ENCODE results near the gene HIVEP1. TPM values are rescaled to one million over a fixed set of nuclear protein-coding genes. Genes with fewer than 3 reads are reported as not detected.

HIVEP1 gene
- total and polyA plus RNA-seq, 5 donors from 2014 or later = 3.9 to 96.4 (median 7.2) TPM

- H3K4me1 Mint-ChIP-seq = peaks cover 29 to 64% (median 37%) of the 10 kb centered on the region in 4 donors
- Histone ChIP-seq H3K4me1 (ENCODE audit: control insufficient read depth, insufficient read depth, low read length, poor library complexity, severe bottlenecking) (peaks cover 31% of the 10 kb centered on the region), H3K27ac (ENCODE audit: insufficient read depth, low read length, poor library complexity, severe bottlenecking) (peak overlapping the region; percentile 99), H3K27me3 (ENCODE audit: control insufficient read depth, insufficient read depth, low read length) (no peaks in the 10 kb centered on the region), H3K36me3 (ENCODE audit: control insufficient read depth, insufficient read depth, low read length) (peaks cover 21% of the 10 kb centered on the region), H3K9me3 (ENCODE audit: control insufficient read depth in 2 of 2, low read length in 2 of 2) (no peaks in the 10 kb centered on the region), H3K4me3 (ENCODE audit: low read depth, low read length) (peak overlapping the region; percentile 89)
- peaks cover 0 to 10% (median 2%) of the 10 kb centered on the region in 7 donors for H3K9me3 Mint-ChIP-seq
- peaks cover 24% of the 10 kb centered on the region for H3K36me3 Mint-ChIP-seq
- DNase-seq (peak; percentile 68 to 79 (median 69)), ATAC-seq (ENCODE audit: low read depth in 2 of 2) (no peak)
- H3K27me3 Mint-ChIP-seq = peaks cover 23% of the 10 kb centered on the region
- peak overlapping the region; percentile 96 to 99 (median 98) for H3K27ac Mint-ChIP-seq
- peak overlapping the region; percentile 93 to 100 (median 97) for H3K4me3 Mint-ChIP-seq
Observed at GRCh38 chr6:12012558-12013306, 620 bp downstream of the HIVEP1 start.

- Histone ChIP-seq H3K4me1 (ENCODE audit: control insufficient read depth, insufficient read depth, low read length, poor library complexity, severe bottlenecking) (peaks cover 26% of the 10 kb centered on the region), H3K27me3 (ENCODE audit: control insufficient read depth, insufficient read depth, low read length) (no peaks in the 10 kb centered on the region), H3K36me3 (ENCODE audit: control insufficient read depth, insufficient read depth, low read length) (peaks cover 22% of the 10 kb centered on the region), H3K9me3 (ENCODE audit: control insufficient read depth in 2 of 2, low read length in 2 of 2) (no peaks in the 10 kb centered on the region), H3K27ac (ENCODE audit: insufficient read depth, low read length, poor library complexity, severe bottlenecking) (peak overlapping the region; percentile 99), H3K4me3 (ENCODE audit: low read depth, low read length) (peak overlapping the region; percentile 89)
- peaks cover 28 to 59% (median 35%) of the 10 kb centered on the region in 4 donors for H3K4me1 Mint-ChIP-seq
- H3K4me3 Mint-ChIP-seq = peak overlapping the region; percentile 93 to 100 (median 97)
- H3K36me3 Mint-ChIP-seq = peaks cover 25% of the 10 kb centered on the region
- ATAC-seq (ENCODE audit: low read depth in 2 of 2) = no peak
- H3K27ac Mint-ChIP-seq = peak overlapping the region; percentile 96 to 99 (median 98)
- DNase-seq = no peak
- H3K9me3 Mint-ChIP-seq = peaks cover 0 to 10% (median 2%) of the 10 kb centered on the region in 7 donors
- peaks cover 21% of the 10 kb centered on the region for H3K27me3 Mint-ChIP-seq
Observed at GRCh38 chr6:12013307-12013719, 1.2 kb downstream of the HIVEP1 start.

GRCh38 chr6:12014027-12014872, 2.1 kb downstream of the HIVEP1 start:
- ATAC-seq (ENCODE audit: low read depth in 2 of 2) = no peak
- Histone ChIP-seq H3K27ac (ENCODE audit: insufficient read depth, low read length, poor library complexity, severe bottlenecking) (peak overlapping the region; percentile 99), H3K27me3 (ENCODE audit: control insufficient read depth, insufficient read depth, low read length) (no peaks in the 10 kb centered on the region), H3K4me1 (ENCODE audit: control insufficient read depth, insufficient read depth, low read length, poor library complexity, severe bottlenecking) (peaks cover 24% of the 10 kb centered on the region), H3K4me3 (ENCODE audit: low read depth, low read length) (peak overlapping the region; percentile 89), H3K36me3 (ENCODE audit: control insufficient read depth, insufficient read depth, low read length) (peaks cover 24% of the 10 kb centered on the region), H3K9me3 (ENCODE audit: control insufficient read depth in 2 of 2, low read length in 2 of 2) (no peaks in the 10 kb centered on the region)
- Mint-ChIP-seq H3K27ac (peak overlapping the region; percentile 26 to 98 (median 43)), H3K27me3 (peaks cover 15% of the 10 kb centered on the region), H3K4me3 (peak overlapping the region; percentile 93 to 100 (median 97)), H3K36me3 (peaks cover 31% of the 10 kb centered on the region), H3K4me1 (peaks cover 36 to 63% (median 39%) of the 10 kb centered on the region in 4 donors), H3K9me3 (peaks cover 0 to 9% (median 0%) of the 10 kb centered on the region in 7 donors)
- DNase-seq = no peak

GRCh38 chr6:12014873-12015149, 2.7 kb downstream of the HIVEP1 start:
- Histone ChIP-seq H3K4me1 (ENCODE audit: control insufficient read depth, insufficient read depth, low read length, poor library complexity, severe bottlenecking) (peaks cover 27% of the 10 kb centered on the region), H3K27ac (ENCODE audit: insufficient read depth, low read length, poor library complexity, severe bottlenecking) (peak overlapping the region; percentile 15), H3K27me3 (ENCODE audit: control insufficient read depth, insufficient read depth, low read length) (no peaks in the 10 kb centered on the region), H3K36me3 (ENCODE audit: control insufficient read depth, insufficient read depth, low read length) (peaks cover 24% of the 10 kb centered on the region), H3K4me3 (ENCODE audit: low read depth, low read length) (no peak overlapping the region), H3K9me3 (ENCODE audit: control insufficient read depth in 2 of 2, low read length in 2 of 2) (no peaks in the 10 kb centered on the region)
- DNase-seq (no peak), ATAC-seq (ENCODE audit: low read depth in 2 of 2) (no peak)
- Mint-ChIP-seq H3K27me3 (peaks cover 15% of the 10 kb centered on the region), H3K4me3 (peak overlapping the region in 2 of 4 donors; percentile 4 to 93), H3K36me3 (peaks cover 31% of the 10 kb centered on the region), H3K27ac (peak overlapping the region in 2 of 3 donors; percentile 26 to 43), H3K9me3 (peaks cover 0 to 9% (median 0%) of the 10 kb centered on the region in 7 donors), H3K4me1 (peaks cover 39 to 67% (median 42%) of the 10 kb centered on the region in 4 donors)

- H3K36me3 Mint-ChIP-seq = peaks cover 44% of the 10 kb centered on the region
- peaks cover 22% of the 10 kb centered on the region for H3K4me1 ChIP-seq (ENCODE audit: control insufficient read depth, insufficient read depth, low read length, poor library complexity, severe bottlenecking)
- H3K4me3 Mint-ChIP-seq = peak overlapping the region in 2 of 4 donors; percentile 48 to 93
- H3K27me3 ChIP-seq (ENCODE audit: control insufficient read depth, insufficient read depth, low read length) = no peaks in the 10 kb centered on the region
- peaks cover 8% of the 10 kb centered on the region for H3K27me3 Mint-ChIP-seq
- peaks cover 0 to 7% (median 2%) of the 10 kb centered on the region in 7 donors for H3K9me3 Mint-ChIP-seq
- no peak overlapping the region for H3K4me3 ChIP-seq (ENCODE audit: low read depth, low read length)
- H3K9me3 ChIP-seq (ENCODE audit: control insufficient read depth in 2 of 2, low read length in 2 of 2) = no peaks in the 10 kb centered on the region
- peaks cover 40 to 77% (median 49%) of the 10 kb centered on the region in 4 donors for H3K4me1 Mint-ChIP-seq
- peaks cover 29% of the 10 kb centered on the region for H3K36me3 ChIP-seq (ENCODE audit: control insufficient read depth, insufficient read depth, low read length)
- DNase-seq = no peak
- peak overlapping the region in 2 of 3 donors; percentile 48 to 86 for H3K27ac Mint-ChIP-seq
- H3K27ac ChIP-seq (ENCODE audit: insufficient read depth, low read length, poor library complexity, severe bottlenecking) = no peak overlapping the region
- ATAC-seq (ENCODE audit: low read depth in 2 of 2) = no peak
Observed at GRCh38 chr6:12017263-12017662, 5.2 kb downstream of the HIVEP1 start.

- H3K4me3 ChIP-seq (ENCODE audit: low read depth, low read length) = no peak overlapping the region
- H3K27ac ChIP-seq (ENCODE audit: insufficient read depth, low read length, poor library complexity, severe bottlenecking) = peak overlapping the region; percentile 15
- Mint-ChIP-seq H3K4me1 (peaks cover 43 to 83% (median 53%) of the 10 kb centered on the region in 4 donors), H3K4me3 (no peak overlapping the region), H3K27ac (no peak overlapping the region), H3K36me3 (peaks cover 44% of the 10 kb centered on the region), H3K27me3 (peaks cover 6% of the 10 kb centered on the region), H3K9me3 (peaks cover 0 to 6% (median 2%) of the 10 kb centered on the region in 7 donors)
- no peaks in the 10 kb centered on the region for H3K27me3 ChIP-seq (ENCODE audit: control insufficient read depth, insufficient read depth, low read length)
- DNase-seq (no peak), ATAC-seq (ENCODE audit: low read depth in 2 of 2) (no peak)
- peaks cover 29% of the 10 kb centered on the region for H3K36me3 ChIP-seq (ENCODE audit: control insufficient read depth, insufficient read depth, low read length)
- no peaks in the 10 kb centered on the region for H3K9me3 ChIP-seq (ENCODE audit: control insufficient read depth in 2 of 2, low read length in 2 of 2)
- peaks cover 22% of the 10 kb centered on the region for H3K4me1 ChIP-seq (ENCODE audit: control insufficient read depth, insufficient read depth, low read length, poor library complexity, severe bottlenecking)
Observed at GRCh38 chr6:12017876-12018401, 5.8 kb downstream of the HIVEP1 start.

- Histone ChIP-seq H3K4me3 (ENCODE audit: low read depth, low read length) (no peak overlapping the region), H3K27me3 (ENCODE audit: control insufficient read depth, insufficient read depth, low read length) (no peaks in the 10 kb centered on the region), H3K27ac (ENCODE audit: insufficient read depth, low read length, poor library complexity, severe bottlenecking) (no peak overlapping the region), H3K4me1 (ENCODE audit: control insufficient read depth, insufficient read depth, low read length, poor library complexity, severe bottlenecking) (peaks cover 16% of the 10 kb centered on the region), H3K36me3 (ENCODE audit: control insufficient read depth, insufficient read depth, low read length) (peaks cover 21% of the 10 kb centered on the region), H3K9me3 (ENCODE audit: control insufficient read depth in 2 of 2, low read length in 2 of 2) (no peaks in the 10 kb centered on the region)
- H3K27me3 Mint-ChIP-seq = no peaks in the 10 kb centered on the region
- peaks cover 0 to 2% (median 0%) of the 10 kb centered on the region in 7 donors for H3K9me3 Mint-ChIP-seq
- peak overlapping the region; percentile 5 to 92 (median 86) for H3K27ac Mint-ChIP-seq
- DNase-seq = no peak
- H3K4me3 Mint-ChIP-seq = peak overlapping the region in 3 of 4 donors; percentile 8 to 73 (median 39)
- H3K4me1 Mint-ChIP-seq = peaks cover 44 to 76% (median 56%) of the 10 kb centered on the region in 4 donors
- H3K36me3 Mint-ChIP-seq = peaks cover 41% of the 10 kb centered on the region
- peak in 1 of 2 donors; percentile 23 for ATAC-seq (ENCODE audit: low read depth in 2 of 2)
Observed at GRCh38 chr6:12020187-12020791, 8.2 kb downstream of the HIVEP1 start.

Data from CD4-positive, CD25-positive, alpha-beta regulatory T cell (primary cell).